ENCODE data around the gene BRMS1L. TPM values are rescaled to one million over a fixed set of nuclear protein-coding genes. Genes with fewer than 3 reads are reported as not detected.

The BRMS1L gene
- total RNA-seq, 1 donor from 2014 or later: 16.8 TPM

DNA sequence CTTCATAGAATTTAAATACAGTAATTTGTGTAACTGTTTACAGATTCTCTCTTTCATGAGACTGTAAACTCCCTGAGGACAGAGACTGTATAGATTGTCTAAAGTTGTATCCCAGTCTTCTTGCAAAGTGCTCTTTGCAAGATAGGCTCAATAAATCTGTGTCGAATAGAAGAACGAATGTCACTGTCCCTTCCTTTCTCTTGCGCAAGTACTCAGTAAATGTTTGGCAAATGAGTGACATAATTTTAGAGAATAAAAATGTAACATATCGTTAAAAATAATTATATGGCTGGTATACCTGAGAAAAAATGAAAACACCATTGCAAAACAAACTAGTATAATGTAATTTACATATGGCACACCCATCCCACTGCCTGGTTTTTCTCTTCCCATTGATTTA is 15.2 kb upstream of the BRMS1L start:
- Mint-ChIP-seq H3K36me3 (ENCODE audit: low read depth, unreplicated experiment) (no peaks in the 10 kb centered on the region), H3K27ac (ENCODE audit: unreplicated experiment) (no peak overlapping the region), H3K9me3 (ENCODE audit: unreplicated experiment) (no peaks in the 10 kb centered on the region), H3K27me3 (ENCODE audit: unreplicated experiment) (peaks cover 4% of the 10 kb centered on the region), H3K4me1 (ENCODE audit: unreplicated experiment) (peaks cover 9% of the 10 kb centered on the region), H3K4me3 (ENCODE audit: unreplicated experiment) (no peak overlapping the region)
- DNase-seq (ENCODE audit: low spot score): no peak
- TF ChIP-seq, protein P1, sequence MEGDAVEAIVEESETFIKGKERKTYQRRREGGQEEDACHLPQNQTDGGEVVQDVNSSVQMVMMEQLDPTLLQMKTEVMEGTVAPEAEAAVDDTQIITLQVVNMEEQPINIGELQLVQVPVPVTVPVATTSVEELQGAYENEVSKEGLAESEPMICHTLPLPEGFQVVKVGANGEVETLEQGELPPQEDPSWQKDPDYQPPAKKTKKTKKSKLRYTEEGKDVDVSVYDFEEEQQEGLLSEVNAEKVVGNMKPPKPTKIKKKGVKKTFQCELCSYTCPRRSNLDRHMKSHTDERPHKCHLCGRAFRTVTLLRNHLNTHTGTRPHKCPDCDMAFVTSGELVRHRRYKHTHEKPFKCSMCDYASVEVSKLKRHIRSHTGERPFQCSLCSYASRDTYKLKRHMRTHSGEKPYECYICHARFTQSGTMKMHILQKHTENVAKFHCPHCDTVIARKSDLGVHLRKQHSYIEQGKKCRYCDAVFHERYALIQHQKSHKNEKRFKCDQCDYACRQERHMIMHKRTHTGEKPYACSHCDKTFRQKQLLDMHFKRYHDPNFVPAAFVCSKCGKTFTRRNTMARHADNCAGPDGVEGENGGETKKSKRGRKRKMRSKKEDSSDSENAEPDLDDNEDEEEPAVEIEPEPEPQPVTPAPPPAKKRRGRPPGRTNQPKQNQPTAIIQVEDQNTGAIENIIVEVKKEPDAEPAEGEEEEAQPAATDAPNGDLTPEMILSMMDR (IDR thresholded peaks at IDR 0.05; ENCODE audit: unreplicated experiment): no peak

DNA sequence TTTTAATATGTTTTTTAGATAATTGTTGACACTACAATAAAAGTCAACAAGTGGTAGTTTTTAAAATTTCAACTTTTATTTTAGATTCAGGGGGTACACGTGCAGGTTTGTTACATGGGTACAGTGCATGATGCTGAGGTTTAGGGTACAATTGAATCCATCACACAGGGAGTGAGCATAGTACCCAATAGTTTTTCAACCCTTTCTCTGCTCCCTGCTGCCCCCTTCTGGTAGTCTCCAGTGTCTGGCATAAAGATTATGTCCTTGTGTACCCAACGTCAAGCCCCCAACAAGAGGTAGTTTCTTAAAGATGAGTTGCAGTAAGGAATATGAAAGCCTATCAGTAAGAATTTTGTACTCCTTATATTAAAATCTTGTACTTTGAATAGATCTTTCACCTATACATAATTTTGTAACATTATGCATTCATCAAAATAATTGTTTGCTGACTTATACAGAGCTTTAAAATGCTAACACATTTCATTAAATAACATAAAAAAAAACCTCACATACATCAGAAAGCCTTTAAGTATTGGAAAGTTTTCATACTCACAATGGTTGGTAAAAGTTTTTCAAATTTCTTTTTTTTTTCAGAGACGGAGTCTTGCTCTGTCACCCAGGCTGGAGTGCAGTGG is 11.7 kb upstream of the BRMS1L start:
- no peaks in the 10 kb centered on the region for H3K9me3 Mint-ChIP-seq (ENCODE audit: unreplicated experiment)
- H3K4me1 Mint-ChIP-seq (ENCODE audit: unreplicated experiment): no peaks in the 10 kb centered on the region
- TF ChIP-seq, protein P1 (IDR thresholded peaks at IDR 0.05; ENCODE audit: unreplicated experiment): peak; percentile 81
- peaks cover 2% of the 10 kb centered on the region for H3K27me3 Mint-ChIP-seq (ENCODE audit: unreplicated experiment)
- H3K27ac Mint-ChIP-seq (ENCODE audit: unreplicated experiment): no peak overlapping the region
- no peaks in the 10 kb centered on the region for H3K36me3 Mint-ChIP-seq (ENCODE audit: low read depth, unreplicated experiment)
- H3K4me3 Mint-ChIP-seq (ENCODE audit: unreplicated experiment): no peak overlapping the region
- DNase-seq (ENCODE audit: low spot score): peak; percentile 82

DNA sequence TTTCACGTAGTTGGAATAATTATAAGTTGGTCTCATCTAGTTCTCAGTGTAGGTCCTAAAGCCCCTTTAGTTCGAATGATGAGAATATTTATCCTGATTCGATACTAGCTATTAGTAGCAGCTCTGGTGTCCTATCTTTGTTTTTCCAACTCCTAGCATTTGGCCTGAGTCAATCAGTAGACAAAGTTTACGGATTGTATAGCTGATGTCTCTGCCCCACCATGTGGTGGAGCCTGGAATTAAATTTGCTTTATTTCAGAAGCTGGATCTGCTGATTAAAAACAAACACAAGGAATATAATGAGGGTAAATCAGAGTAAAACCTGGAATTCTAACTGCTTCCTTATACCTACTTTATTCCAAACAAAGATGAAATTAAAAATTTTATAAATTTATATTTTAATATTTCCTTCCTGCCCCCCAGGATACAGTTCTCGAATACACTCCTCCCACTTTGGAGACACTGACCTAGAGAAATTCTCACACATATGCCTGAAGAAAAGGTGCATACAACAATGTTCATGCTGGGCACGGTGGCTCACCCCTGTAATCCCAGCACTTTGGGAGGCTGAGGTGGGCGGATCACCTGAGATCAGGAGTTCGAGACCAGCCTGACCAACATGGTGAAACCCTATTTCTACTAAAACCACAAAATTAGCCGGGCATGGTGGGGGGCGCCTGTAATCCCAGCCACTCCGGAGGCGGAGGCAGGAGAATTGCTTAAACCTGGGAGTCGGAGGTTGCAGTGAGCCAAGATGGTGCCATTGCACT is 7.6 kb upstream of the BRMS1L start:
- Mint-ChIP-seq H3K36me3 (ENCODE audit: low read depth, unreplicated experiment) (no peaks in the 10 kb centered on the region), H3K4me3 (ENCODE audit: unreplicated experiment) (no peak overlapping the region), H3K27me3 (ENCODE audit: unreplicated experiment) (no peaks in the 10 kb centered on the region), H3K27ac (ENCODE audit: unreplicated experiment) (no peak overlapping the region), H3K9me3 (ENCODE audit: unreplicated experiment) (no peaks in the 10 kb centered on the region), H3K4me1 (ENCODE audit: unreplicated experiment) (peaks cover 3% of the 10 kb centered on the region)
- TF ChIP-seq, protein P1 (IDR thresholded peaks at IDR 0.05; ENCODE audit: unreplicated experiment): peak; percentile 69
- peak; percentile 40 for DNase-seq (ENCODE audit: low spot score)

DNA sequence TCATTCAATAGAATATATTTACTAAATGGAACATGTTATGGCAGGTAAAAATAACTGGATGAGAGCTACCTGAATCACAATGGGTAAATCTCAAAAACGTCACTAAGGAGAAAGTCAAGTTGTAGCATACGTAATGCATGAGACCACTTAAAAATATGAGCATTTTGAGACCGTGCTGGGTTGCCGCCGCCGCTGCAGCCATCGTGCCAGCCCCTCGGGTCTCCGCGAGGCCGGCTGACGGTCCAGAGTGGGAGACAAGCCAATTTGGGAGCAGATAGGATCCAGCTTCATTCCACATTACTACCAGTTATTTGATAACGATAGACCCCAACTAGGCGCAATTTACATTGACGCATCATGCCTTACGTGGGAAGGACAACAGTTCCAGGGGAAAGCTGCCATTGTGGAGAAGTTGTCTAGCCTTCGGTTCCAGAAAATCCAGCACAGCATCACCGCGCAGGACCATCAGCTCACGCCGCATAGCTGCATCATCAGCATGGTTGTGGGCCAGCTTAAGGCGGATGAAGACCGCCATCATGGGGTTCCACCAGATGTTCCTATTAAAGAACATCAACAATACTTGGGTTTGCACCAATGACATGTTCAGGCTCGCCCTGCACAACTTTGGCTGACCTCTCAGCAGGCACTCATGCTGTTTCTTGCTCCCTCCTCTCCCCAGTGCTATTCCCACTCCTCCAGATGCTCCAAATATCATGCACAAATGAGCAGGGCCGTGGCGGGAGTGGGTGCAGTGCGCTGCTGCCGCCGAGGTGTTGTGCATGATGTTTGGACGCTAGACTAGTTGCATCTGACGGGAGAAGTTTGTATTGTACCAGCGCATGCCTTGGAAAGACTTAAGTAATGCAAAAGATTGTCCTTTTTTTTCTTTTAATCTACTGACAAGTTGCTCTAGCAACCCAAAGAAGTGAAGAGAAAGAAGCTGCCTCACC is 6.3 kb upstream of the BRMS1L start:
- TF ChIP-seq, protein P1 (IDR thresholded peaks at IDR 0.05; ENCODE audit: unreplicated experiment): no peak
- Mint-ChIP-seq H3K27ac (ENCODE audit: unreplicated experiment) (no peak overlapping the region), H3K4me3 (ENCODE audit: unreplicated experiment) (no peak overlapping the region), H3K27me3 (ENCODE audit: unreplicated experiment) (no peaks in the 10 kb centered on the region), H3K9me3 (ENCODE audit: unreplicated experiment) (no peaks in the 10 kb centered on the region), H3K36me3 (ENCODE audit: low read depth, unreplicated experiment) (no peaks in the 10 kb centered on the region), H3K4me1 (ENCODE audit: unreplicated experiment) (peaks cover 3% of the 10 kb centered on the region)
- no peak for DNase-seq (ENCODE audit: low spot score)

All from endothelial cell (in vitro differentiated cells).